K562 (cell line): ENCODE data around the gene JSRP1. TPM values are rescaled to one million over a fixed set of nuclear protein-coding genes. Genes with fewer than 3 reads are reported as not detected.

Source experiments
- ATF1 ChIP-seq, 2 experiments: fragments of 450-650 bp in 1 of 2; IDR thresholded peaks; 2 replicates each; pipeline ENCODE4 v1.6.1; 2016; ENCODE audit warnings: missing compliant biosample characterization in 1 of 2, missing genetic modification characterization in 1 of 2
- CEBPZ ChIP-seq: fragments of 150-350 bp; IDR thresholded peaks from 2 replicates; pipeline ENCODE4 v1.6.1; 2014; ENCODE audit warnings: low read depth, mild to moderate bottlenecking, low read length, borderline replicate concordance
- EGR1 ChIP-seq: fragments of 450-650 bp; conservative IDR thresholded peaks from 2 replicates; pipeline ENCODE4 v1.6.1; 2017; ENCODE audit warnings: mild to moderate bottlenecking
- ERF ChIP-seq: fragments of 450-650 bp; formaldehyde crosslinking; IDR thresholded peaks from 2 replicates; pipeline ENCODE4 v1.4.0; 2020; ENCODE audit warnings: mild to moderate bottlenecking, mixed read lengths
- FOXO4 ChIP-seq: fragments of 450-650 bp; formaldehyde crosslinking; IDR thresholded peaks from 2 replicates; pipeline ENCODE4 v1.4.0; 2020; ENCODE audit warnings: mild to moderate bottlenecking, moderate library complexity
- NONO ChIP-seq, 2 experiments: fragments of 200-400 bp in 1 of 2; fragments of 450-650 bp in 1 of 2; formaldehyde crosslinking in 1 of 2; IDR thresholded peaks; 2 replicates each; pipeline ENCODE4 v1.6.1; 2017; ENCODE audit warnings: low read depth in 2 of 2, mild to moderate bottlenecking in 2 of 2, moderate library complexity in 2 of 2, low read length in 1 of 2
- PHTF2 ChIP-seq: fragments of 250-450 bp; sonication (Bioruptor Pico); IDR thresholded peaks from 2 replicates; pipeline ENCODE4 v1.5.0; 2021; ENCODE audit warnings: mild to moderate bottlenecking
- POLR2AphosphoS2 ChIP-seq: IDR thresholded peaks from 2 replicates; pipeline ENCODE4 v1.6.1; 2012; ENCODE audit warnings: low read length, improper control_type of control experiment
- RBM22 ChIP-seq: fragments of 200-400 bp; formaldehyde crosslinking; IDR thresholded peaks from 2 replicates; pipeline ENCODE4 v1.6.1; 2018; ENCODE audit warnings: low read length, low read depth; ENCODE audit not compliant: poor library complexity, severe bottlenecking
- SMC3 ChIP-seq: conservative IDR thresholded peaks from 2 replicates; pipeline ENCODE4 v1.6.1; 2011; ENCODE audit warnings: low read depth, low read length, improper control_type of control experiment; ENCODE audit not compliant: insufficient read depth
- STAT5A ChIP-seq: IDR thresholded peaks from 2 replicates; pipeline ENCODE4 v1.6.1; 2012; ENCODE audit warnings: low read length, inconsistent platforms, borderline replicate concordance
- TCFL5 ChIP-seq: fragments of 250-450 bp; sonication (Bioruptor Pico); conservative IDR thresholded peaks from 2 replicates; pipeline ENCODE4 v1.6.1; 2021; ENCODE audit warnings: mild to moderate bottlenecking, moderate library complexity, matching md5 sums
- ZFPM2 ChIP-seq: fragments of 250-450 bp; sonication (Bioruptor Pico); IDR thresholded peaks from 2 replicates; pipeline ENCODE4 v1.5.1; 2022; ENCODE audit warnings: mild to moderate bottlenecking
- ZNF174 ChIP-seq: fragments of 250-450 bp; sonication (Bioruptor Pico); IDR thresholded peaks from 2 replicates; pipeline ENCODE4 v1.4.0; 2020; ENCODE audit warnings: mild to moderate bottlenecking
- ZNF197 ChIP-seq: fragments of 200-800 bp; sonication (Bioruptor generic); IDR thresholded peaks from 2 replicates; pipeline ENCODE4 v1.6.1; 2016; ENCODE audit warnings: low read depth, missing genetic modification characterization, missing compliant biosample characterization
- ZNF444 ChIP-seq: fragments of 250-450 bp; sonication (Bioruptor Pico); IDR thresholded peaks from 2 replicates; pipeline ENCODE4 v1.4.0; 2020; ENCODE audit warnings: mild to moderate bottlenecking, moderate library complexity
- polyA plus RNA-seq, 8 experiments: library from polyadenylated mRNA; depleted of rRNA in 4 of 8; stranded (reverse) in 5 of 8; unstranded in 3 of 8; fragments of >200 nt; fragmentation: Nextera tagmentation in 2 of 8; fragmentation: Illumina TruSeq in 1 of 8; extraction: Ambion mirVana in 2 of 8; extraction: Trizol in 1 of 8; gene quantifications; 2 replicates each; pipeline versions ENCODE4 v1.2.1 to v1.2.3, GENCODE V29; 2011 to 2014; ENCODE audit warnings: inconsistent platforms in 1 of 8, missing spikeins in 1 of 8
- total RNA-seq, 7 experiments: library from RNA; depleted of rRNA in 6 of 7; stranded (reverse); fragments of >200 nt in 6 of 7; fragmentation: Illumina TruSeq in 2 of 7; extraction: Trizol in 2 of 7; gene quantifications; 2 replicates each; pipeline versions ENCODE4 v1.2.1 to v1.2.3, GENCODE V29; 2011 to 2021; ENCODE audit warnings: low replicate concordance in 1 of 7
- TF ChIP-seq, protein P1 (sequence below): fragments of 450-650 bp; formaldehyde crosslinking; IDR thresholded peaks from 2 replicates; pipeline ENCODE4 v1.4.0; 2022; ENCODE audit warnings: mild to moderate bottlenecking, moderate library complexity
- TF ChIP-seq, protein P2 (sequence below): fragments of 250-450 bp; sonication (Bioruptor Pico); IDR thresholded peaks from 2 replicates; pipeline ENCODE4 v1.8.0; 2022; ENCODE audit warnings: inconsistent platforms

JSRP1 gene
- total and polyA plus RNA-seq, 9 of the 15 experiments (the other 6 are each of a cell fraction or from before 2014, with no cell fraction given), result 0.08 to 1.2 (median 0.51) TPM; not detected in 4

- TF ChIP-seq CEBPZ, result no peak
- no peak; a peak in 1 of 4 replicates for TF ChIP-seq NONO (IDR thresholded peaks at IDR 0.05; ENCODE audit: low read depth in 2 of 2, low read length in 1 of 2)
- TF ChIP-seq, protein P1, sequence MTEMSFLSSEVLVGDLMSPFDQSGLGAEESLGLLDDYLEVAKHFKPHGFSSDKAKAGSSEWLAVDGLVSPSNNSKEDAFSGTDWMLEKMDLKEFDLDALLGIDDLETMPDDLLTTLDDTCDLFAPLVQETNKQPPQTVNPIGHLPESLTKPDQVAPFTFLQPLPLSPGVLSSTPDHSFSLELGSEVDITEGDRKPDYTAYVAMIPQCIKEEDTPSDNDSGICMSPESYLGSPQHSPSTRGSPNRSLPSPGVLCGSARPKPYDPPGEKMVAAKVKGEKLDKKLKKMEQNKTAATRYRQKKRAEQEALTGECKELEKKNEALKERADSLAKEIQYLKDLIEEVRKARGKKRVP (CRISPR knock-in tag), result no peak
- TF ChIP-seq RBM22, result no peak
- TF ChIP-seq POLR2AphosphoS2, result no peak
- peak; percentile 56; the same call in 1 of the 2 replicates for TF ChIP-seq ZNF197 (CRISPR knock-in tag)
- TF ChIP-seq ZNF174 (CRISPR knock-in tag), result 0 out of 2 replicates have a peak, but pooled peaks have one; percentile 37
- TF ChIP-seq EGR1, result peak; percentile 98
- no peak for TF ChIP-seq ATF1 (CRISPR knock-in tag; IDR thresholded peaks at IDR 0.05)
- TF ChIP-seq ATF1 (tag; IDR thresholded peaks at IDR 0.05), result peak; percentile 90
- TF ChIP-seq STAT5A, result 0 out of 2 replicates have a peak, but pooled peaks have one; percentile 30
- TF ChIP-seq TCFL5 (CRISPR knock-in tag), result no peak
- no peak for TF ChIP-seq FOXO4
- 0 out of 2 replicates have a peak, but pooled peaks have one; percentile 25 for TF ChIP-seq ERF (CRISPR knock-in tag)
- TF ChIP-seq, protein P2, sequence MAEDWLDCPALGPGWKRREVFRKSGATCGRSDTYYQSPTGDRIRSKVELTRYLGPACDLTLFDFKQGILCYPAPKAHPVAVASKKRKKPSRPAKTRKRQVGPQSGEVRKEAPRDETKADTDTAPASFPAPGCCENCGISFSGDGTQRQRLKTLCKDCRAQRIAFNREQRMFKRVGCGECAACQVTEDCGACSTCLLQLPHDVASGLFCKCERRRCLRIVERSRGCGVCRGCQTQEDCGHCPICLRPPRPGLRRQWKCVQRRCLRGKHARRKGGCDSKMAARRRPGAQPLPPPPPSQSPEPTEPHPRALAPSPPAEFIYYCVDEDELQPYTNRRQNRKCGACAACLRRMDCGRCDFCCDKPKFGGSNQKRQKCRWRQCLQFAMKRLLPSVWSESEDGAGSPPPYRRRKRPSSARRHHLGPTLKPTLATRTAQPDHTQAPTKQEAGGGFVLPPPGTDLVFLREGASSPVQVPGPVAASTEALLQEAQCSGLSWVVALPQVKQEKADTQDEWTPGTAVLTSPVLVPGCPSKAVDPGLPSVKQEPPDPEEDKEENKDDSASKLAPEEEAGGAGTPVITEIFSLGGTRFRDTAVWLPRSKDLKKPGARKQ (CRISPR knock-in tag), result no peak
- no peak for TF ChIP-seq ZNF444 (CRISPR knock-in tag)
- no peak for TF ChIP-seq ZFPM2 (CRISPR knock-in tag)
- TF ChIP-seq SMC3, result peak; percentile 94
- TF ChIP-seq PHTF2 (CRISPR knock-in tag), result no peak
Measured at GRCh38 chr19:2236314-2237050, 19.7 kb downstream of the JSRP1 start, which contains the start of the genes PLEKHJ1 and SF3A2 (continued).
